ENCODE results near the gene TMEM200B. TPM values are rescaled to one million over a fixed set of nuclear protein-coding genes. Genes with fewer than 3 reads are reported as not detected.
"Not testable (repeated sequence)": the region's sequence is repeated elsewhere in the genome, so short reads cannot be mapped to it uniquely, and the experiment has no call there.

TMEM200B gene
- total RNA-seq, 8 experiments from 2014 or later, result 0.33 to 2.4 (median 0.66) TPM

- WGBS, 10 experiments, result 60 to 98% (median 80%) methylated on average over 1 to 5 of the region's 12 CpGs; no CpG with 5 or more reads in 3 of the 10 experiments
- no peak for ATAC-seq (replicated peaks in 6 of 8)
- H3K4me3 ChIP-seq, result no peak overlapping the region
- no peak overlapping the region for H3K27ac ChIP-seq
- H3K4me1 ChIP-seq (replicated peaks in 1 of 2), result peaks cover 0 to 7% of the 10 kb centered on the region in 2 donors
- in situ Hi-C loops (cut with MboI; ENCODE audit: low pct_unique_long_range_greater_than_20kb in 2 of 9, low sequenced_read_pairs in 9 of 9, unreplicated experiment in 9 of 9), result no loop called here
Observed at GRCh38 chr1:29119121-29119929, 4.4 kb downstream of the TMEM200B start.

DNA sequence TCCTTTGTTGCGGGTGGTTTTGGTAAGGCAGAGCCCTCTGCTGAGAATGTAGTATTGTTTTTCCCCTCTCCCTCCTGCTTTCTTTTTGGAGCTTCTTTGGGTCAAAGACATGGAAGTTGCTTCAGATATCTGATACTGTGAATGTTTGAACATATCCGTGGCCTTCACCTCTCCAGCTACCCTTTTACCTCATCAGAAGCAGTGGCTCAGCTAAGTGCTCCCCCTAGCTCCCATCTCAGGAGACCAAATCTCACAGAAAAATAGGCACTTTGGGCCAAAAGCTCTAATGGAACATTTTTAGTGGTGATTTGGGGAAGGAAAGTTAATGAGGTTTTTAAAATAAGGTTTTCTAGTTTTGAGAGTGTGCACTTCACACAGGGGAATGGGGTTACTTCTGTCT, 6.3 kb downstream of the TMEM200B start:
- Histone ChIP-seq H3K4me1 (replicated peaks in 1 of 2) (peaks cover 0 to 3% of the 10 kb centered on the region in 2 donors), H3K4me3 (no peak overlapping the region), H3K27ac (no peak overlapping the region)
- in situ Hi-C loops (cut with MboI; ENCODE audit: low pct_unique_long_range_greater_than_20kb in 2 of 9, low sequenced_read_pairs in 9 of 9, unreplicated experiment in 9 of 9), result no loop called here
- 50 to 100% (median 88%) methylated on average over 1 to 2 of the region's 2 CpGs; no CpG with 5 or more reads in 4 of the 10 experiments for WGBS, 10 experiments
- no peak for ATAC-seq (replicated peaks in 6 of 8)

DNA sequence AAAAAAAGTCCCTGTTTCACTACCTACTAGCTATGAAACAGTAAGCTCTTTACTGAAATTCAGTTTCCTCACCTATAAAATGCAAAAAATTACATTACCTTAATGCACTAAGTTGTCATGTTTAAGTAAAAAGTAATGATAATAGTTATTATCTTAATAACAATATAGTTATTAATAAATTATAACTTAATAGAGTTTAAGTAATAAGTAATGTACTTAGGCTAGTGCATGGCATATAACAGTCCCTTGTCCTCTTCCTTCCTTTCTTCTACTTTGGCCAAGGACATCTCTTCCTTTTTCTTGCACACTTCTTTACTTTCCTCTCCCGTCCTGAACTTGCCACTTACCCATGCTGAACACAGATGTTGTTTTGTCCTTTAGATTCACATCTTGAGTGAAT, 9.0 kb downstream of the TMEM200B start:
- no peak for ATAC-seq (replicated peaks in 6 of 8)
- WGBS, 10 experiments, result 60 to 100% (median 90%) methylated on average over 1 of the region's 1 CpG; no CpG with 5 or more reads in 3 of the 10 experiments
- Histone ChIP-seq H3K4me3 (no peak overlapping the region), H3K27ac (no peak overlapping the region), H3K4me1 (replicated peaks in 1 of 2) (no peaks in the 10 kb centered on the region)
- in situ Hi-C loops (cut with MboI; ENCODE audit: low pct_unique_long_range_greater_than_20kb in 2 of 9, low sequenced_read_pairs in 9 of 9, unreplicated experiment in 9 of 9), result no loop called here

DNA sequence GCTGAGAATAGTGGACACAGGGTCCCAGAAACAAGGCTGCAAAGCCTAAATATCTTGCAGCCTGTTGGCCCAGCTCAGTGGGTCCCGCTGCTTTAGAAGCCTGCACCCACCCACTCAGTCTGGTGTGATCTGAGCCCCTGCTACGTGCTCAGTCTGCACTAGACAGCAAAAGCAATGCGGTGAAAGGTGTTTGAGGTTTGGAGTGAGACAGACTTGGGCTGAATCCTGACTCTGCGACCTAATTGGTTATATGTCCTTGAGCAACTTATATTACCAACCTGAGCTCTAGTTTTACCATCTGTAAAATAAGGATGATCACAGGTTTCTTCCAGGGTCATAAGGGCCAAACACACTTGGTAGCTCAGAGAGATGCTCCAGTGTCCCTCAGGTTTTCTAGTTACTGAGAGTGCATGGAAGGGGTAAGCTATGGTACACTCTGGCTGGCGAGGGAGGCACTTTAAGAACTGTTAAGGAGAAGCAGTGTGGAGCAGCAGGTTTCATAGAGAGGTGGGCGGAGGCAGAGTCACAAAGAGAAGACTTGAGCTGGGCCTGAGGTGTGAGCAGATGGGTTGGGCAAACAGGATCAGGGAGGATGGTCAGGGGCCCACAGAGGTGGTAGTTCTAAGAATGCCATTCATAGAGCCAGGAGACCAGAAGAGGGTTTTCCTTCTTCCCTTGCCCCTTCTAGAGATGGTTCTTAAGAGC, 10.1 kb downstream of the TMEM200B start:
- peak in 1 of 8 experiments; percentile 31 for ATAC-seq (replicated peaks in 6 of 8)
- Histone ChIP-seq H3K27ac (no peak overlapping the region), H3K4me3 (no peak overlapping the region), H3K4me1 (replicated peaks in 1 of 2) (no peaks in the 10 kb centered on the region)
- in situ Hi-C loops (cut with MboI; ENCODE audit: low pct_unique_long_range_greater_than_20kb in 2 of 9, low sequenced_read_pairs in 9 of 9, unreplicated experiment in 9 of 9), result no loop called here
- WGBS, 10 experiments, result 77 to 100% (median 81%) methylated on average over 1 to 5 of the region's 6 CpGs; no CpG with 5 or more reads in 3 of the 10 experiments

DNA sequence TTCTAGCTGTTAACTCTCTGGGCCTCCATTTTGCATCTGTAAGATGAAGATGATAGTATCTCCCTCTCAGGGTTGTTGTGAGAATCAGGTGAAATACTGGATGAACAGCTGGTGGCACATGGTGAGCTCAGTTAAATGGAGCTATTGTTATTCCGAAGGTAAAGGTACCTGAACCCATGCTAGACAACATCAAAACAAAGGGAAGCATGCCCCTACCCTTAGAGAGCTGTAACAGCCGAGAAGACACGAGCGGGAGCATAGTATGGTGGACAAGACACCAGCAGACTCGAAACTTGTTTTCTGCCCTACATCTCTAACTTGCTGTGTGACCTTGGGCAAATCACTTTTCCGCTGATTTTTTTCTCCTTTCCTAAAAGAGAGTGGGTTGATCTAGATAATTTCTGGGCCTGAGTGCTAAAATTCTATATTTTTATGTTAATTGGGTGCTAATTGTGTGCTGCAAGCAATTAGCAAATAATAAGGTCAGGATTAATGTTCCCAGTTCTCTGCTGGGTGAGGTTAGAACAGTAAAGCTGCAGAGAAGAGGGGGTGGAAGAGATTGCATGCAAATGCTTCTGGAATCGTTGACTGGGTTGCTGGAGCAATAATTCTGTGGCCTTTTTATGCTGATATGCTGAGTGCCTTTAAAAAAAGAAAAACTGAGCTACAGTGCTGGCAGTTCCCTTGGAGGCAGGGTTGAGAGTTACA, 10.8 kb downstream of the TMEM200B start:
- Histone ChIP-seq H3K4me3 (no peak overlapping the region), H3K4me1 (replicated peaks in 1 of 2) (no peaks in the 10 kb centered on the region), H3K27ac (no peak overlapping the region)
- peak in 3 of 8 experiments; percentile 58 to 93 (median 81) for ATAC-seq (replicated peaks in 6 of 8)
- in situ Hi-C loops (cut with MboI; ENCODE audit: low pct_unique_long_range_greater_than_20kb in 2 of 9, low sequenced_read_pairs in 9 of 9, unreplicated experiment in 9 of 9), result no loop called here
- 47 to 85% (median 77%) methylated on average over 2 to 7 of the region's 7 CpGs; no CpG with 5 or more reads in 1 of the 10 experiments for WGBS, 10 experiments

GRCh38 chr1:29108041-29108440, 15.7 kb downstream of the TMEM200B start:
- in situ Hi-C loops (cut with MboI; ENCODE audit: low pct_unique_long_range_greater_than_20kb in 2 of 9, low sequenced_read_pairs in 9 of 9, unreplicated experiment in 9 of 9); H3K4me3 ChIP-seq; H3K27ac ChIP-seq; H3K4me1 ChIP-seq (replicated peaks in 1 of 2); ATAC-seq (replicated peaks in 6 of 8): not testable (repeated sequence)
- 45 to 100% (median 83%) methylated on average over 1 to 6 of the region's 6 CpGs; no CpG with 5 or more reads in 2 of the 10 experiments for WGBS, 10 experiments

GRCh38 chr1:29105822-29106221, 17.9 kb downstream of the TMEM200B start:
- ATAC-seq (replicated peaks in 6 of 8), result no peak
- in situ Hi-C loops (cut with MboI; ENCODE audit: low pct_unique_long_range_greater_than_20kb in 2 of 9, low sequenced_read_pairs in 9 of 9, unreplicated experiment in 9 of 9), result no loop called here
- H3K4me3 ChIP-seq, result no peak overlapping the region
- 84 to 100% (median 90%) methylated on average over 1 to 6 of the region's 6 CpGs; no CpG with 5 or more reads in 2 of the 10 experiments for WGBS, 10 experiments
- no peak overlapping the region for H3K27ac ChIP-seq
- H3K4me1 ChIP-seq (replicated peaks in 1 of 2), result no peaks in the 10 kb centered on the region

GRCh38 chr1:29100487-29100886, 23.2 kb downstream of the TMEM200B start:
- WGBS, 10 experiments, result 0 to 100% (median 88%) methylated on average over 1 of the region's 1 CpG; no CpG with 5 or more reads in 1 of the 10 experiments
- no peak overlapping the region for H3K4me3 ChIP-seq
- H3K4me1 ChIP-seq (replicated peaks in 1 of 2), result peaks cover 0 to 8% of the 10 kb centered on the region in 2 donors
- no peak overlapping the region for H3K27ac ChIP-seq
- in situ Hi-C loops (cut with MboI; ENCODE audit: low pct_unique_long_range_greater_than_20kb in 2 of 9, low sequenced_read_pairs in 9 of 9, unreplicated experiment in 9 of 9), result no loop called here
- ATAC-seq (replicated peaks in 6 of 8), result no peak

- Histone ChIP-seq H3K4me1 (replicated peaks in 1 of 2) (peaks cover 0 to 8% of the 10 kb centered on the region in 2 donors), H3K27ac (no peak overlapping the region), H3K4me3 (no peak overlapping the region)
- no peak for ATAC-seq (replicated peaks in 6 of 8)
- WGBS, 10 experiments, result 60 to 100% (median 96%) methylated on average over 1 to 4 of the region's 4 CpGs; no CpG with 5 or more reads in 3 of the 10 experiments
- in situ Hi-C loops (cut with MboI; ENCODE audit: low pct_unique_long_range_greater_than_20kb in 2 of 9, low sequenced_read_pairs in 9 of 9, unreplicated experiment in 9 of 9), result no loop called here
Observed at GRCh38 chr1:29099286-29099685, 24.4 kb downstream of the TMEM200B start.

GRCh38 chr1:29096231-29096886, 27.3 kb downstream of the TMEM200B start:
- no peak overlapping the region for H3K27ac ChIP-seq
- peak in 1 of 8 experiments; percentile 13 for ATAC-seq (replicated peaks in 6 of 8)
- 0 to 65% (median 52%) methylated on average over 1 to 4 of the region's 4 CpGs; no CpG with 5 or more reads in 1 of the 10 experiments for WGBS, 10 experiments

DNA sequence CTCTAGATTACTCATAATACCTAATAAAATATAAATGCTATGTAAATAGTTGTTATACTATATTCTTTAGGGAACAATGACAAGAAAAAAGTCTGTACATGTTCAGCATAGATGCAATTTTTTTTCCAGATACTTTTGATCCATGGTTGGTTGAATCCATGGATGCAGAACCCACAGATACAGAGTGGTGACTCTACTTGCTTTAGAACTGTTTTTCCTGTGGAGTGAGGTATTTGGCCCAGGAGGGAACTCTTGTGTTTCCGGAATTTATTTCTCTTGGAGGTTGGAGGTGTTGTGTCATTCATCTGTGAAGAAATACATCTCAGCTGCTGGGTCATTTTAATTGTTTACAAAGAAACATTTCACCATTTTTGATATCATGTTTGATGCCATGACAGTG, 28.7 kb downstream of the TMEM200B start:
- no peak for ATAC-seq (replicated peaks in 6 of 8)
- H3K4me3 ChIP-seq, result no peak overlapping the region
- H3K27ac ChIP-seq, result no peak overlapping the region
- in situ Hi-C loops (cut with MboI; ENCODE audit: low pct_unique_long_range_greater_than_20kb in 2 of 9, low sequenced_read_pairs in 9 of 9, unreplicated experiment in 9 of 9), result no loop called here
- peaks cover 0 to 8% of the 10 kb centered on the region in 2 donors for H3K4me1 ChIP-seq (replicated peaks in 1 of 2)
- WGBS, 10 experiments, result 60 to 100% (median 100%) methylated on average over 1 of the region's 1 CpG; no CpG with 5 or more reads in 4 of the 10 experiments

More at GRCh38 chr1:29096231-29096886, 27.3 kb downstream of the TMEM200B start:
- H3K4me1 ChIP-seq (replicated peaks in 1 of 2), result peaks cover 0 to 8% of the 10 kb centered on the region in 2 donors
- no peak overlapping the region for H3K4me3 ChIP-seq
- in situ Hi-C loops (cut with MboI; ENCODE audit: low pct_unique_long_range_greater_than_20kb in 2 of 9, low sequenced_read_pairs in 9 of 9, unreplicated experiment in 9 of 9), result no loop called here

GRCh38 chr1:29094433-29094832, 29.3 kb downstream of the TMEM200B start:
- H3K4me1 ChIP-seq (replicated peaks in 1 of 2), result peaks cover 0 to 8% of the 10 kb centered on the region in 2 donors
- in situ Hi-C loops (cut with MboI; ENCODE audit: low pct_unique_long_range_greater_than_20kb in 2 of 9, low sequenced_read_pairs in 9 of 9, unreplicated experiment in 9 of 9), result no loop called here
- H3K4me3 ChIP-seq, result no peak overlapping the region
- 62 to 100% (median 96%) methylated on average over 1 to 3 of the region's 3 CpGs; no CpG with 5 or more reads in 2 of the 10 experiments for WGBS, 10 experiments
- no peak overlapping the region for H3K27ac ChIP-seq
- no peak for ATAC-seq (replicated peaks in 6 of 8)

Measured in motor neuron (in vitro differentiated cells).